Upper lobe of right lung (tissue), 1 donor: ENCODE measurements around the gene SUSD4. TPM values are rescaled to one million over a fixed set of nuclear protein-coding genes. Genes with fewer than 3 reads are reported as not detected.

Source experiments
- ATAC-seq: fragments of 200-7000 bp; cut with Tn5 transposase; one replicate; pipeline ENCODE4 v1.9.1; 2020; ENCODE audit warnings: mild to moderate bottlenecking, moderate library complexity
- DNase-seq: peaks from one replicate; pipeline ENCODE4 v3.0.0-alpha.2; 2020
- H3K27ac ChIP-seq: fragments of 200-600 bp; one replicate; pipeline ENCODE4 v1.8.0; 2022
- H3K27me3 ChIP-seq: fragments of 200-600 bp; one replicate; pipeline ENCODE4 v1.8.0; 2022; ENCODE audit warnings: mild to moderate bottlenecking
- H3K36me3 ChIP-seq: fragments of 200-600 bp; one replicate; pipeline ENCODE4 v1.8.0; 2022
- H3K4me1 ChIP-seq: fragments of 200-600 bp; one replicate; pipeline ENCODE4 v1.8.0; 2022
- H3K4me3 ChIP-seq: fragments of 200-600 bp; one replicate; pipeline ENCODE4 v1.8.0; 2022; ENCODE audit warnings: mild to moderate bottlenecking
- H3K9me3 ChIP-seq: fragments of 200-600 bp; one replicate; pipeline ENCODE4 v1.8.0; 2022
- intact Hi-C: fragments of 100-400 bp; cut with DNase I; formaldehyde crosslinking; loops from one replicate; pipeline ENCODE4 v1.11.0; 2022
- total RNA-seq: library from RNA; stranded (reverse); fragmentation: NEBNext Ultra II Directional; extraction: Animal tissue kit (Norgen Biotek cat#: 25700); gene quantifications from one replicate; pipeline ENCODE4 v1.2.1, GENCODE V29; 2021
- TF ChIP-seq, protein P1 (sequence below): fragments of 200-600 bp; IDR thresholded peaks from one replicate; pipeline ENCODE4 v1.8.0; 2022; ENCODE audit warnings: antibody characterized with exemption
- donor health status: DM: no; HTN: yes; CAD: no; lungs with severe emphysema.

The SUSD4 gene
- total RNA-seq, 1 donor from 2014 or later, result 2.2 TPM

DNA sequence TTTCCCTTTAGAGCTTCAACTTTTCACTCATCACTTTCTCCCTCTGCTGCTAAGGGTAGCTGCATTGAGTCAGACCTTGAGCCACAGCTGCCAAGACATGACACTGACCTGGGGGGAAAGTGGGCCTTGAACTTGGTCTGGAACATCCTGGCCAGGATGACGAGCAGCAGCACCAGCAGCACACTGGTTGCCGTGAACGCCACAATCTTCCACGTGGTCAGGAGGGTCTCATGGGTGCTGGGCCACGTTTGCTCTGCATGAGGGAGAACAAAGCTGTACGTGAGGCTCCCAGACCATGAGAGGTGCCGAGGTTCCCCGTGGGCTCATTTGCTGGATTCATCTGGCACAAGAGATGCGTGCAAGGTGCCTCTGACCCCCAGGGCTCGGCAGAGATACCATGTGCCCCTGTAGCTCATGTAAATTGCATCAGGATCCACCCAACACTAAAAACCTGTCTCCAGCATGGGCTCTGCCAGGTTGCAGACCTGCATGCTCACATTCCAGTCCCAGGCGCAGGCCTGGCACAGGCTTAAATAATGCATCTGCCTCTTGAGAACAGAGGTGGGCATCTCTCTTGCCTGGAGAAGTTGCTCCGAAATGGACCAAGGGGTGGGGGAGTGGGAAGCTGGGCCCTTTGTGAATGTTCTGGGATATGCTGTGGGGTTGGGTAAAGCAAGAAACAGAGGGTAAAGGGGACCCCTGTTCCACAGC is 136.3 kb downstream of the SUSD4 start:
- no peak for ATAC-seq
- TF ChIP-seq, protein P1, sequence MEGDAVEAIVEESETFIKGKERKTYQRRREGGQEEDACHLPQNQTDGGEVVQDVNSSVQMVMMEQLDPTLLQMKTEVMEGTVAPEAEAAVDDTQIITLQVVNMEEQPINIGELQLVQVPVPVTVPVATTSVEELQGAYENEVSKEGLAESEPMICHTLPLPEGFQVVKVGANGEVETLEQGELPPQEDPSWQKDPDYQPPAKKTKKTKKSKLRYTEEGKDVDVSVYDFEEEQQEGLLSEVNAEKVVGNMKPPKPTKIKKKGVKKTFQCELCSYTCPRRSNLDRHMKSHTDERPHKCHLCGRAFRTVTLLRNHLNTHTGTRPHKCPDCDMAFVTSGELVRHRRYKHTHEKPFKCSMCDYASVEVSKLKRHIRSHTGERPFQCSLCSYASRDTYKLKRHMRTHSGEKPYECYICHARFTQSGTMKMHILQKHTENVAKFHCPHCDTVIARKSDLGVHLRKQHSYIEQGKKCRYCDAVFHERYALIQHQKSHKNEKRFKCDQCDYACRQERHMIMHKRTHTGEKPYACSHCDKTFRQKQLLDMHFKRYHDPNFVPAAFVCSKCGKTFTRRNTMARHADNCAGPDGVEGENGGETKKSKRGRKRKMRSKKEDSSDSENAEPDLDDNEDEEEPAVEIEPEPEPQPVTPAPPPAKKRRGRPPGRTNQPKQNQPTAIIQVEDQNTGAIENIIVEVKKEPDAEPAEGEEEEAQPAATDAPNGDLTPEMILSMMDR, result no peak
- intact Hi-C loops, result no loop called here

DNA sequence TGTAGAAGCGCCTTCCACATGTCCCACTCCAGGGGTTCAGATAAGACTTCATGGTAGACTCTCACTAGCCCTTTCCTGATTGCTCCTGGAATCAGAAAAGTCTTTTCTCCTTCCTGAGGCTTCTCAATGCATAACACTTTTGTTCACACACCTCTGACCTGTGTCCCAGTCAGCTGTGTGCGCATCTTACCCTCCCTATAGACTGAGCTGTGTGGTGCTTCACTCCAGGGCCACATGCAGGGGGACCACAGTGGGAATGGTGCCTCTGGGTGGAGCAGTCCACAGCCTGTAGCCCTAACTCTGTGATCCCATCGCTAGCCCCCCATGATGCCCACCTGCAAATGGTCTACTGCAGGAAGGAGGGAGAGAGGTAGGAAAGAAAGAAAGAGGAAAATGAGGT is 136.9 kb downstream of the SUSD4 start:
- DNase-seq, result no peak
- no peak overlapping the region for H3K4me3 ChIP-seq
- H3K27ac ChIP-seq, result no peak overlapping the region
- TF ChIP-seq, protein P1, result no peak
- ATAC-seq, result no peak
- no peaks in the 10 kb centered on the region for H3K36me3 ChIP-seq
- H3K4me1 ChIP-seq, result no peaks in the 10 kb centered on the region
- H3K27me3 ChIP-seq, result no peaks in the 10 kb centered on the region
- H3K9me3 ChIP-seq, result no peaks in the 10 kb centered on the region
- intact Hi-C loops, result no loop called here

More for the DNA sequence above, 136.3 kb downstream of the SUSD4 start:
- DNase-seq, result no peak
- H3K4me3 ChIP-seq, result no peak overlapping the region
- no peaks in the 10 kb centered on the region for H3K27me3 ChIP-seq
- no peaks in the 10 kb centered on the region for H3K4me1 ChIP-seq
- H3K9me3 ChIP-seq, result no peaks in the 10 kb centered on the region
- no peaks in the 10 kb centered on the region for H3K36me3 ChIP-seq
- no peak overlapping the region for H3K27ac ChIP-seq

DNA sequence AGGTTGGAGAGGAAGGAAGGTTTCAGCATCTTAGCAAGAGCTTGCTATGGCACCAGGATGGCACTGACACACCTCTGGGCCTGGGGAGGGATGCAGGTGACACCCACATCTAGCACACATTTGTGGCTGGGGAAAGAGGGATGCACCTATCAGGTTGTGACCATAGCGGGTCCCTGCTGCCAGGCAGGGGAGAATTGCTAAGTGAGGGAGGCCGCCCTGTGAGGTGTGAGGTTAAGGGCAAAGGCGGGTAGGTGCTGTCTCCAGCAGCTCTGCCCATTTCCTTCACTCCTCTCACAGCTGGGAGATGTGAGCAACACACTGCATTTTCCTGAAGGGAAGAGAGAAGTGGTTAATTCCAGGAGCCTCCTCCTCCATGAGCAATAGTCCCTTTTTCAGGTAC is 137.7 kb downstream of the SUSD4 start:
- no peaks in the 10 kb centered on the region for H3K27me3 ChIP-seq
- H3K9me3 ChIP-seq, result no peaks in the 10 kb centered on the region
- no peak for DNase-seq
- no peaks in the 10 kb centered on the region for H3K4me1 ChIP-seq
- TF ChIP-seq, protein P1, result no peak
- no peak for ATAC-seq
- no peak overlapping the region for H3K4me3 ChIP-seq
- H3K36me3 ChIP-seq, result no peaks in the 10 kb centered on the region
- intact Hi-C loops, result no loop called here
- H3K27ac ChIP-seq, result no peak overlapping the region

DNA sequence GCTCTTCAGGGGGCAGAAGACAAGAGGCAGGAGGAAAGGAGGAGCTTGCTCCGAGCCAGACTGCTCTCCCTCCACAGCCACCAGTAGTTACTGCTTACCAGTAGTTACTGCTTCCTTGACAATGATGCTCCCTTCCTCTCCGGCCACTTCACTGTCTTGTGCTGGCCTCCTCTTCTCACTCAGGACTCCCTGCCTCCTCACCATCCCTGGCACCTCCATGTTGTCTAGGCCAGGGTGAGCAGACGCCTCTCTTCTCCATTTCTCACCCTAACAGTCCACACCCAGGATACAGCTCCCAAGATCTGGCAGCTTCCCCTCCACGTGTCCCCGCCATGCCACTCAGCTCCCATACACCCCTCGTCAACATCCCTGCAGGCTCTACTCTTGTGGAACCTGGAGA is 138.5 kb downstream of the SUSD4 start:
- Histone ChIP-seq H3K4me1 (no peaks in the 10 kb centered on the region), H3K27ac (no peak overlapping the region), H3K9me3 (no peaks in the 10 kb centered on the region), H3K27me3 (no peaks in the 10 kb centered on the region), H3K36me3 (no peaks in the 10 kb centered on the region), H3K4me3 (no peak overlapping the region)
- ATAC-seq (no peak), DNase-seq (no peak)
- TF ChIP-seq, protein P1, result no peak
- intact Hi-C loops, result no loop called here

DNA sequence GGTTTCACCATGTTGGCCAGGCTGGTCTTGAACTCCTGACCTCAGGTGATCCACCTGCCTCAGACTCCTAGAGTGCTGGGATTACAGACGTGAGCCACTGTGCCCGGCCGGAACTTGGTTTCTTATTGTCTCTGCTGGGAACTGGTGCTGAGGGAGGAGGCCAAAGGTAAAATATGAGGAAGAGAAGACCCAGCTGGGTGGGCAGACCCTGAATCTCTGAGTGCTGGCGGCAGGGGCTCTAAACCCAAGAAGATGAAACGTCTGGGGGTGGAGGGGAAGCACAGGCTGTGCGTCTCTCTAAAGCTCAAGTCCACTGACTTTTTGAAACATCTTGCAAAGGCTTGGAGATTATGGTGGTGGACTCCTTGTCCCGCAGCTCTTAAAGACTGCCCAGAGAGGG is 138.9 kb downstream of the SUSD4 start:
- DNase-seq (no peak), ATAC-seq (no peak)
- Histone ChIP-seq H3K27me3 (no peaks in the 10 kb centered on the region), H3K4me1 (no peaks in the 10 kb centered on the region), H3K4me3 (no peak overlapping the region), H3K36me3 (no peaks in the 10 kb centered on the region), H3K27ac (no peak overlapping the region), H3K9me3 (no peaks in the 10 kb centered on the region)
- TF ChIP-seq, protein P1, result no peak
- intact Hi-C loops, result no loop called here

DNA sequence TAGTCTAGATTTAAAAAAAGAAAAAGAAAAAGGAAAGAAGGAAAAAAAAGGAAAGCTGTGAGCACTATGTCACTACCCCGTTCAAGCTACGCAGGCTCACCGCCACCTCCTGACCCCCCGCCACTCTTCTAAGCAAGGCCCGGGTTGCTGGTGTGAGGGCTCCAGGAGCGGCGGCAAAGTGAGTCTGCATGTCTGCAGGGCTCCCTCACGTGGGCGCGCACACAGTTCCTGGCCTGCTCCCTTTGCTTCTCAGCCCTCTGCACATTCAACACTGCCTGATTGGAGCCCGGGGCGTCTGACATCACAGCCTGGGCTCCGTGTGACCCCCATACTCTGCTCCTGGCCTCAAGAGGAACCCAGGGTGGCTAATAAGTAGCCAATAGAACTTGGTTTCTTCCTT is 139.5 kb downstream of the SUSD4 start:
- intact Hi-C loops, result no loop called here
- no peak for DNase-seq

More for the DNA sequence above, 139.5 kb downstream of the SUSD4 start:
- TF ChIP-seq, protein P1, result no peak
- no peak overlapping the region for H3K27ac ChIP-seq
- H3K36me3 ChIP-seq, result no peaks in the 10 kb centered on the region
- no peaks in the 10 kb centered on the region for H3K27me3 ChIP-seq
- no peak for ATAC-seq
- H3K4me3 ChIP-seq, result no peak overlapping the region
- no peaks in the 10 kb centered on the region for H3K9me3 ChIP-seq
- no peaks in the 10 kb centered on the region for H3K4me1 ChIP-seq
